ENCODE measurements around the gene SF3B4. TPM values are rescaled to one million over a fixed set of nuclear protein-coding genes. Genes with fewer than 3 reads are reported as not detected.

The SF3B4 gene
- total RNA-seq, 4 donors from 2014 or later = 10.2 to 17.9 (median 12.4) TPM

DNA sequence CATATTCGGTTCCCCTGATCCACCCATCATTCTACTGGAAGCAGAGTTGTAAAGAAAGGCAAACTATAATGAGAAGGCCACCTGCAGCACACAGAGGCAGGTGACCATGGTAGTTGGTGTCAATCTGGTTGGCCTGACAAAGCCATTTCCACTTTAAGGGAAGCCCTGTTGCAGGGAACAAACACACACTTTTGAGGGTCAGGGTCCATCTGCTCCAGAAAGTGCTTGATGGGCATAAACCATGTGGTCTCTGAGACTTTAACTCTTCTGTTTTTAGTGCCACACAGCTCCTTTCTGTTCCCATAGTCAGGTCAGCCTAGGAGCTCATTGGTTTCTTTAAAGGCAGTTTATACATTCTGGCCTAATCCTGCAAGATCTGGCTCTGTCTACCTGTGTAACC lies 45.7 kb downstream of the SF3B4 start:
- Histone ChIP-seq H3K4me3 (replicated peaks in 1 of 3) (no peak overlapping the region), H3K27ac (no peak overlapping the region), H3K9me3 (no peaks in the 10 kb centered on the region), H3K36me3 (no peaks in the 10 kb centered on the region), H3K27me3 (no peaks in the 10 kb centered on the region), H3K4me1 (peaks cover 14 to 17% of the 10 kb centered on the region in 2 donors)
- intact Hi-C loops (cut with DNase I) = no loop called here
- TF ChIP-seq, protein P1, sequence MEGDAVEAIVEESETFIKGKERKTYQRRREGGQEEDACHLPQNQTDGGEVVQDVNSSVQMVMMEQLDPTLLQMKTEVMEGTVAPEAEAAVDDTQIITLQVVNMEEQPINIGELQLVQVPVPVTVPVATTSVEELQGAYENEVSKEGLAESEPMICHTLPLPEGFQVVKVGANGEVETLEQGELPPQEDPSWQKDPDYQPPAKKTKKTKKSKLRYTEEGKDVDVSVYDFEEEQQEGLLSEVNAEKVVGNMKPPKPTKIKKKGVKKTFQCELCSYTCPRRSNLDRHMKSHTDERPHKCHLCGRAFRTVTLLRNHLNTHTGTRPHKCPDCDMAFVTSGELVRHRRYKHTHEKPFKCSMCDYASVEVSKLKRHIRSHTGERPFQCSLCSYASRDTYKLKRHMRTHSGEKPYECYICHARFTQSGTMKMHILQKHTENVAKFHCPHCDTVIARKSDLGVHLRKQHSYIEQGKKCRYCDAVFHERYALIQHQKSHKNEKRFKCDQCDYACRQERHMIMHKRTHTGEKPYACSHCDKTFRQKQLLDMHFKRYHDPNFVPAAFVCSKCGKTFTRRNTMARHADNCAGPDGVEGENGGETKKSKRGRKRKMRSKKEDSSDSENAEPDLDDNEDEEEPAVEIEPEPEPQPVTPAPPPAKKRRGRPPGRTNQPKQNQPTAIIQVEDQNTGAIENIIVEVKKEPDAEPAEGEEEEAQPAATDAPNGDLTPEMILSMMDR (IDR thresholded peaks at IDR 0.05) = no peak
- TF ChIP-seq POLR2A (IDR thresholded peaks at IDR 0.05) = no peak
- WGBS, 2 donors = 94 to 100% methylated on average over 1 of the region's 1 CpG
- no peak for DNase-seq

GRCh38 chr1:149879556-149879955 lies 48.0 kb downstream of the SF3B4 start:
- H3K36me3 ChIP-seq = no peaks in the 10 kb centered on the region
- H3K4me1 ChIP-seq = peaks cover 6 to 9% of the 10 kb centered on the region in 2 donors
- H3K27me3 ChIP-seq = no peaks in the 10 kb centered on the region
- no peaks in the 10 kb centered on the region for H3K9me3 ChIP-seq
- no peak overlapping the region for H3K4me3 ChIP-seq (replicated peaks in 1 of 3)
- no peak overlapping the region for H3K27ac ChIP-seq
- intact Hi-C loops (cut with DNase I) = no loop called here
- TF ChIP-seq, protein P1 (IDR thresholded peaks at IDR 0.05) = no peak
- TF ChIP-seq POLR2A (IDR thresholded peaks at IDR 0.05) = no peak
- DNase-seq = no peak
- WGBS, 2 donors = 91 to 100% methylated on average over 1 of the region's 1 CpG

GRCh38 chr1:149877211-149877946 lies 50.2 kb downstream of the SF3B4 start:
- Histone ChIP-seq H3K27ac (no peak overlapping the region), H3K27me3 (no peaks in the 10 kb centered on the region), H3K4me1 (no peaks in the 10 kb centered on the region), H3K9me3 (no peaks in the 10 kb centered on the region), H3K4me3 (replicated peaks in 1 of 3) (no peak overlapping the region), H3K36me3 (no peaks in the 10 kb centered on the region)
- DNase-seq = no peak
- intact Hi-C loops (cut with DNase I) = no loop called here
- 85 to 92% methylated on average over 7 of the region's 7 CpGs for WGBS, 2 donors
- no peak for TF ChIP-seq POLR2A (IDR thresholded peaks at IDR 0.05)
- TF ChIP-seq, protein P1 (IDR thresholded peaks at IDR 0.05) = no peak

Other genes starting within 250 kb of the SF3B4 start
- 10 to 100 TPM in 1 of 4 donors, 1 to 10 TPM in 3; 2.1 to 13.5 (median 2.4) TPM for gene FCGR1A, start 145.1 kb downstream of the SF3B4 start, total RNA-seq
- 10 to 100 TPM; 23.5 to 55.8 (median 31.6) TPM for gene BOLA1, start 28.2 kb downstream of the SF3B4 start, total RNA-seq
- 1 to 10 TPM; 3.0 to 5.9 (median 4.0) TPM for gene SV2A, start 10.0 kb downstream of the SF3B4 start, total RNA-seq
- gene MTMR11, start 9.1 kb upstream of the SF3B4 start, total RNA-seq = 1 to 10 TPM; 2.0 to 8.6 (median 5.6) TPM
- 10 to 100 TPM; 15.9 to 39.2 (median 23.2) TPM for gene OTUD7B, start 82.9 kb upstream of the SF3B4 start, total RNA-seq
- gene VPS45, start 140.0 kb upstream of the SF3B4 start, total RNA-seq = 10 to 100 TPM; 50.3 to 64.3 (median 57.1) TPM
- gene PLEKHO1, start 222.1 kb upstream of the SF3B4 start, total RNA-seq = 10 to 100 TPM in 2 of 4 donors, 1 to 10 TPM in 2; 5.2 to 23.1 (median 14.2) TPM